ENCODE results near the gene DCLK1.

Gene DCLK1

DNA sequence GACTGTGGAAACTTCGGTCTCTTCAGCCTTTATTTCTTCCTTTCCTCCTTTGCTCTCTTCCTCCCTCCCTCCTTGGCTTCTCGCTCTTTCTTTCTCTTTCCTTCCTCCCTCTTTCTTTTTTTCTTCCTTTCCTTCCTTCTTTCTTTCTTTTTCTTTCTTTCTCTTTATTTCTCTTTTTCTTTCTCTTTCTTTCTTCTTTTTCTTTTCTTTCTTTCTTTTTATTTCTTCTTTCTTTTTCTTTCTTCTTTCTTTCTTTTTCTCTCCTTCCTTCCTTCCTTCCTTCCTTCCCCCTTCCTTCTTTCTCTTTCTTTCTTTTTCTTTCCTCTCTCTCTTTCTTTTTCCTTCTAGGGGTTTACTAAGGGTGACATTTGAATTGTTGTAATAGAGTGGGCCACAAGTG is 364.5 kb downstream of the DCLK1 start:
- H3K27me3 ChIP-seq (ENCODE audit: insufficient read depth, poor library complexity, severe bottlenecking) = peaks cover under 1% of the 10 kb centered on the region
- H3K27ac ChIP-seq (replicated peaks) = no peak overlapping the region
- H3K4me3 ChIP-seq (replicated peaks; ENCODE audit: insufficient read depth, low read length) = no peak overlapping the region
- TF ChIP-seq, protein P1, sequence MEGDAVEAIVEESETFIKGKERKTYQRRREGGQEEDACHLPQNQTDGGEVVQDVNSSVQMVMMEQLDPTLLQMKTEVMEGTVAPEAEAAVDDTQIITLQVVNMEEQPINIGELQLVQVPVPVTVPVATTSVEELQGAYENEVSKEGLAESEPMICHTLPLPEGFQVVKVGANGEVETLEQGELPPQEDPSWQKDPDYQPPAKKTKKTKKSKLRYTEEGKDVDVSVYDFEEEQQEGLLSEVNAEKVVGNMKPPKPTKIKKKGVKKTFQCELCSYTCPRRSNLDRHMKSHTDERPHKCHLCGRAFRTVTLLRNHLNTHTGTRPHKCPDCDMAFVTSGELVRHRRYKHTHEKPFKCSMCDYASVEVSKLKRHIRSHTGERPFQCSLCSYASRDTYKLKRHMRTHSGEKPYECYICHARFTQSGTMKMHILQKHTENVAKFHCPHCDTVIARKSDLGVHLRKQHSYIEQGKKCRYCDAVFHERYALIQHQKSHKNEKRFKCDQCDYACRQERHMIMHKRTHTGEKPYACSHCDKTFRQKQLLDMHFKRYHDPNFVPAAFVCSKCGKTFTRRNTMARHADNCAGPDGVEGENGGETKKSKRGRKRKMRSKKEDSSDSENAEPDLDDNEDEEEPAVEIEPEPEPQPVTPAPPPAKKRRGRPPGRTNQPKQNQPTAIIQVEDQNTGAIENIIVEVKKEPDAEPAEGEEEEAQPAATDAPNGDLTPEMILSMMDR (IDR thresholded peaks at IDR 0.05; ENCODE audit: insufficient read depth, low read length) = no peak
- no peak for TF ChIP-seq POLR2AphosphoS5 (IDR thresholded peaks at IDR 0.05; ENCODE audit: low read depth)
- DNase-seq (ENCODE audit: low read depth in 1 of 2, low spot score in 1 of 2) = no peak

DNA sequence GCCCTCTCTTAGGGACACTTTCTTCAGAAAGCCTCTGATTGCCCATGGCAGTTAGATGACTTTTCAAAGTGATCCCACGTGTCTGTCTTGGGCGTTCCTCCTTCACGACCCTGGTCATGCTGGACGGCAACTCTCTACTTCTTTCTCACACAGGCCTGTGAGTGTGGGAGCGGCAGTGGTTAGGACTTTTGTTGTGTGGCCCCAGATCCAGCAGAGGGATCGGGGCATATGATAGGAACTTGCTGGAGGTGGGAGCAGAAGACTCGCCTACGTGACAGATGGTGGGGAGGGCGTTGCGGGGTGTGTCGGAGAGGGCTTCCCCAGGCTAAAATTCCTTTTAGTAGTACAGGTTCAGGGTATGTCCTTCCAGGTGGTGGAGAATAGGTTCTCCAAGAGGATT is 365.2 kb downstream of the DCLK1 start:
- no peak for DNase-seq (ENCODE audit: low read depth in 1 of 2, low spot score in 1 of 2)
- TF ChIP-seq, protein P1 (IDR thresholded peaks at IDR 0.05; ENCODE audit: insufficient read depth, low read length) = no peak
- TF ChIP-seq SPI1 (IDR thresholded peaks at IDR 0.05; ENCODE audit: borderline replicate concordance, low read depth) (no peak), GABPA (IDR thresholded peaks at IDR 0.05; ENCODE audit: low read depth) (no peak), POLR2AphosphoS5 (IDR thresholded peaks at IDR 0.05; ENCODE audit: low read depth) (no peak)
- TF ChIP-seq, protein P2, sequence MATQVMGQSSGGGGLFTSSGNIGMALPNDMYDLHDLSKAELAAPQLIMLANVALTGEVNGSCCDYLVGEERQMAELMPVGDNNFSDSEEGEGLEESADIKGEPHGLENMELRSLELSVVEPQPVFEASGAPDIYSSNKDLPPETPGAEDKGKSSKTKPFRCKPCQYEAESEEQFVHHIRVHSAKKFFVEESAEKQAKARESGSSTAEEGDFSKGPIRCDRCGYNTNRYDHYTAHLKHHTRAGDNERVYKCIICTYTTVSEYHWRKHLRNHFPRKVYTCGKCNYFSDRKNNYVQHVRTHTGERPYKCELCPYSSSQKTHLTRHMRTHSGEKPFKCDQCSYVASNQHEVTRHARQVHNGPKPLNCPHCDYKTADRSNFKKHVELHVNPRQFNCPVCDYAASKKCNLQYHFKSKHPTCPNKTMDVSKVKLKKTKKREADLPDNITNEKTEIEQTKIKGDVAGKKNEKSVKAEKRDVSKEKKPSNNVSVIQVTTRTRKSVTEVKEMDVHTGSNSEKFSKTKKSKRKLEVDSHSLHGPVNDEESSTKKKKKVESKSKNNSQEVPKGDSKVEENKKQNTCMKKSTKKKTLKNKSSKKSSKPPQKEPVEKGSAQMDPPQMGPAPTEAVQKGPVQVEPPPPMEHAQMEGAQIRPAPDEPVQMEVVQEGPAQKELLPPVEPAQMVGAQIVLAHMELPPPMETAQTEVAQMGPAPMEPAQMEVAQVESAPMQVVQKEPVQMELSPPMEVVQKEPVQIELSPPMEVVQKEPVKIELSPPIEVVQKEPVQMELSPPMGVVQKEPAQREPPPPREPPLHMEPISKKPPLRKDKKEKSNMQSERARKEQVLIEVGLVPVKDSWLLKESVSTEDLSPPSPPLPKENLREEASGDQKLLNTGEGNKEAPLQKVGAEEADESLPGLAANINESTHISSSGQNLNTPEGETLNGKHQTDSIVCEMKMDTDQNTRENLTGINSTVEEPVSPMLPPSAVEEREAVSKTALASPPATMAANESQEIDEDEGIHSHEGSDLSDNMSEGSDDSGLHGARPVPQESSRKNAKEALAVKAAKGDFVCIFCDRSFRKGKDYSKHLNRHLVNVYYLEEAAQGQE (IDR thresholded peaks at IDR 0.05; ENCODE audit: insufficient replicate concordance, low read depth) = no peak
- no peak overlapping the region for H3K27ac ChIP-seq (replicated peaks)
- no peaks in the 10 kb centered on the region for H3K27me3 ChIP-seq (ENCODE audit: insufficient read depth, poor library complexity, severe bottlenecking)
- no peak overlapping the region for H3K4me3 ChIP-seq (replicated peaks; ENCODE audit: insufficient read depth, low read length)

DNA sequence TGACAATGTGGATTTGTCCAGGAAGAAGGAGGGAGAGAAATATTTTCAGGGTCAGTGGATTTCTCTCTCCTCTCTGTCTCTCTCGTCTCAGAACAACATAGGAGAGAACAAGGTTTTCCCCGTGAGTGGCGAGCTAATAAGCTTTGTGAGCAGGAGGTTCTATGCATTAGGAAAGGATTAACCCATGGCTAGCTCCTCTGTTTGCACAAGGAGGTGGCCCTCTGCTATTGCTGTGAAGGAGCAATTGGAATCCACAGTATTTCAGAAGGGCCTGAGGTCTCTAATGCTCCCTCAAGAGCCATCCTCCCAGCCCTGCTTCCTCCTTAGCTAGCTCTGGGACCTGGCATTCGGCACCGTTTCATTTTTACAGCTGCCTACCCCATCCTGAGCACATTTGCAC is 365.8 kb downstream of the DCLK1 start:
- Histone ChIP-seq H3K27me3 (ENCODE audit: insufficient read depth, poor library complexity, severe bottlenecking) (no peaks in the 10 kb centered on the region), H3K4me3 (replicated peaks; ENCODE audit: insufficient read depth, low read length) (no peak overlapping the region), H3K27ac (replicated peaks) (no peak overlapping the region)
- no peak for TF ChIP-seq GABPA (IDR thresholded peaks at IDR 0.05; ENCODE audit: low read depth)
- TF ChIP-seq, protein P2 (IDR thresholded peaks at IDR 0.05; ENCODE audit: insufficient replicate concordance, low read depth) = no peak
- no peak for TF ChIP-seq SPI1 (IDR thresholded peaks at IDR 0.05; ENCODE audit: borderline replicate concordance, low read depth)
- TF ChIP-seq, protein P1 (IDR thresholded peaks at IDR 0.05; ENCODE audit: insufficient read depth, low read length) = no peak
- TF ChIP-seq POLR2AphosphoS5 (IDR thresholded peaks at IDR 0.05; ENCODE audit: low read depth) = no peak
- DNase-seq (ENCODE audit: low read depth in 1 of 2, low spot score in 1 of 2) = no peak

DNA sequence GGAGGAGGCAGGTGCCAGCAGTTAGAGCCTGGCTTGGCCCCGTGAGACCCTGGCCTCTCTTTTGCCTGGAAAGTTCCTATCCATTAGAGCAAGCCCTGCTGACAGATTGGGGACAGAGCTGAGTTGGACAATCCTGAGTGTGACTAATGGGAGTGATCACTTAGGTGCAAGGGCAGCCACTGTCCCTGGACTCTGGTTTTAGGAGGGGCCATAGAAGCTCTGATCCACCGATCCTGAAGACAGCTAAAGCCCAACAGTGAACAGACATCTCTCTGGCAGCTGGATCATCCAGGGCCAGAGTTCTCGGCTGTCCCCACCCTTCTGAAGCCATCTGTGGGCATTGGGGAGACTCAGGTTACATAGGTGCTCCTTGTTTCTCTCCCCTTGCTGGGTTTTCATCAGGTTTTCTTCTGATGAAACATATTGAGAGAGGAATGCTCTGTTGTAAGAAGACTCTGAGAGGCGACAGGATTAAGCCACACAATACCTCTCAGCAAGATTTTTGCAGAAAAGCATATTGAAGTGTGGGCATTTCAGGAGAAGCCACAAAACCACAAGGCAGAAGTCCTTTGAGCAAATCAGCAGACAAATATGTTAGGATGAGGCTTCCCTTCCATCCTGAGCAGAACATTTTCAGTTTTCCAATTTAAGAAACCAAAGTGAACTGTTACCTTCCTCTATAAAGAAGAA is 366.7 kb downstream of the DCLK1 start:
- no peak for DNase-seq (ENCODE audit: low read depth in 1 of 2, low spot score in 1 of 2)
- H3K4me3 ChIP-seq (replicated peaks; ENCODE audit: insufficient read depth, low read length) = no peak overlapping the region
- no peak overlapping the region for H3K27ac ChIP-seq (replicated peaks)
- TF ChIP-seq, protein P2 (IDR thresholded peaks at IDR 0.05; ENCODE audit: insufficient replicate concordance, low read depth) = no peak
- TF ChIP-seq SPI1 (IDR thresholded peaks at IDR 0.05; ENCODE audit: borderline replicate concordance, low read depth) (no peak), POLR2AphosphoS5 (IDR thresholded peaks at IDR 0.05; ENCODE audit: low read depth) (no peak), GABPA (IDR thresholded peaks at IDR 0.05; ENCODE audit: low read depth) (no peak)
- TF ChIP-seq, protein P1 (IDR thresholded peaks at IDR 0.05; ENCODE audit: insufficient read depth, low read length) = no peak
- no peaks in the 10 kb centered on the region for H3K27me3 ChIP-seq (ENCODE audit: insufficient read depth, poor library complexity, severe bottlenecking)
